Mucosa of descending colon (tissue), 3 donors: Measurements from ENCODE around the gene ZNF485. TPM values are rescaled to one million over a fixed set of nuclear protein-coding genes. Genes with fewer than 3 reads are reported as not detected.
"Not testable (repeated sequence)": the region's sequence is repeated elsewhere in the genome, so short reads cannot be mapped to it uniquely, and the experiment has no call there.

Experiments used
- ATAC-seq: fragments of 200-7000 bp; cut with Tn5 transposase; one replicate; pipeline ENCODE4 v1.9.1; 2020; ENCODE audit warnings: mild to moderate bottlenecking, moderate library complexity
- DNase-seq, 3 donors: peaks; one replicate each; pipeline ENCODE4 v3.0.0-alpha.2; 2020
- H3K36me3 ChIP-seq: fragments of 200-600 bp; one replicate; pipeline ENCODE4 v1.8.0; 2021; ENCODE audit warnings: low read depth, mild to moderate bottlenecking
- H3K4me1 ChIP-seq: fragments of 200-600 bp; one replicate; pipeline ENCODE4 v1.8.0; 2021; ENCODE audit warnings: low read depth, mild to moderate bottlenecking
- H3K4me3 ChIP-seq: fragments of 200-600 bp; one replicate; pipeline ENCODE4 v1.8.0; 2021; ENCODE audit warnings: mild to moderate bottlenecking
- H3K9me3 ChIP-seq: fragments of 200-600 bp; one replicate; pipeline ENCODE4 v1.8.0; 2021; ENCODE audit warnings: mild to moderate bottlenecking
- intact Hi-C, 2 donors: fragments of 100-400 bp; cut with DNase I in 1 of 2; cut with micrococcal nuclease in 1 of 2; formaldehyde crosslinking; loops; one replicate each; pipeline versions ENCODE4 v1.11.0 to v1.11.1; 2022; cut with DNase I, micrococcal nuclease
- total RNA-seq, 3 donors: library from RNA; stranded (reverse); fragmentation: NEBNext Ultra II Directional in 2 of 3; extraction: Animal tissue kit (Norgen Biotek cat#: 25700) in 2 of 3; gene quantifications; one replicate each; pipeline versions ENCODE4 v1.2.1 to v1.2.4, GENCODE V29; 2021 to 2023
- TF ChIP-seq, protein P1 (sequence below): fragments of 200-600 bp; IDR thresholded peaks from one replicate; pipeline ENCODE4 v1.8.0; 2022; ENCODE audit warnings: antibody characterized with exemption, mild to moderate bottlenecking
- donor health status: DM: no; HTN: no; CAD: no; lungs with moderate emphysema.
- donor health status: DM: no; HTN: no; CAD: no.
- donor health status: DM: no; HTN: yes; CAD: no.

ZNF485 gene
- total RNA-seq, 3 donors from 2014 or later, result 2.4 to 5.8 (median 4.3) TPM

DNA sequence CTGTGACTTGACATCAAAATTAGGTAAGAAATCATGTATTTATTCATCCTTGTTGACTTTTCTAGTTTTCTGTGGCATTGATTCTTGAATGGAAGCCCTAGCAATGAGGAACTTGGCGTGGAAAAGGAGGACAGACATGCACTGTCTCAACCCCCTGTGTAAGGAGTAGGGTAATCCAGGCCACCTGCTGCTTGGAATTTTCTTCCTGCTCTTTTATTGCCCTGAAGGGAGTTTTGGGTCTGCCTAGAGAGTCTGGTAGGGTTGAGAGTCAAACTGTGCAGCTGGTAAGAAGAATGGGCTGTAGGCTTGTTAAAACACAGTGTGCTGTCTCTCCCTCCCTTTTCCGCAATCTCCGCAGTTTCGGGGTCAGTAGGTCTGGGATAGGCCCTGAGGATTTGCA is 22.7 kb downstream of the ZNF485 start:
- Histone ChIP-seq H3K4me1 (no peaks in the 10 kb centered on the region), H3K9me3 (no peaks in the 10 kb centered on the region), H3K4me3 (no peak overlapping the region), H3K36me3 (no peaks in the 10 kb centered on the region)
- TF ChIP-seq, protein P1, sequence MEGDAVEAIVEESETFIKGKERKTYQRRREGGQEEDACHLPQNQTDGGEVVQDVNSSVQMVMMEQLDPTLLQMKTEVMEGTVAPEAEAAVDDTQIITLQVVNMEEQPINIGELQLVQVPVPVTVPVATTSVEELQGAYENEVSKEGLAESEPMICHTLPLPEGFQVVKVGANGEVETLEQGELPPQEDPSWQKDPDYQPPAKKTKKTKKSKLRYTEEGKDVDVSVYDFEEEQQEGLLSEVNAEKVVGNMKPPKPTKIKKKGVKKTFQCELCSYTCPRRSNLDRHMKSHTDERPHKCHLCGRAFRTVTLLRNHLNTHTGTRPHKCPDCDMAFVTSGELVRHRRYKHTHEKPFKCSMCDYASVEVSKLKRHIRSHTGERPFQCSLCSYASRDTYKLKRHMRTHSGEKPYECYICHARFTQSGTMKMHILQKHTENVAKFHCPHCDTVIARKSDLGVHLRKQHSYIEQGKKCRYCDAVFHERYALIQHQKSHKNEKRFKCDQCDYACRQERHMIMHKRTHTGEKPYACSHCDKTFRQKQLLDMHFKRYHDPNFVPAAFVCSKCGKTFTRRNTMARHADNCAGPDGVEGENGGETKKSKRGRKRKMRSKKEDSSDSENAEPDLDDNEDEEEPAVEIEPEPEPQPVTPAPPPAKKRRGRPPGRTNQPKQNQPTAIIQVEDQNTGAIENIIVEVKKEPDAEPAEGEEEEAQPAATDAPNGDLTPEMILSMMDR, result no peak
- intact Hi-C loops, result no loop called here
- ATAC-seq (no peak), DNase-seq (no peak)

DNA sequence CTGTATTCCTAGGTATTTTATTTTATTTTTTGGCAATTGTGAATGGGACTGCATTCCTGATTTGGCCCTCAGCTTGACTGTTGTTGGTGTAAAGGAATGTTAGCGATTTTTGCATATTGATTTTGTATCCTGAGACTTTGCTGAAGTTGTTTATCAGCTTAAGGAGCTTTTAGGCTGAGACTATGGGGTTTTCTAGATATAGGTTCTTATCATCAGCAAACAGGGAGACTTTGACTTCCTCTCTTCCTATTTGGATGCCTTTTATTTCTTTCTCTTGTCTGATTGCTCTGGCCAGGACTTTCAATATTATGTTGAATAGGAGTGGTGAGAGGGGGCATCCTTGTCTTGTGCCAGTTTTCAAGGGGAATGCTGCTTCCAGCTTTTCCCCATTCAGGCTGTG is 29.6 kb downstream of the ZNF485 start:
- not testable (repeated sequence) for DNase-seq

DNA sequence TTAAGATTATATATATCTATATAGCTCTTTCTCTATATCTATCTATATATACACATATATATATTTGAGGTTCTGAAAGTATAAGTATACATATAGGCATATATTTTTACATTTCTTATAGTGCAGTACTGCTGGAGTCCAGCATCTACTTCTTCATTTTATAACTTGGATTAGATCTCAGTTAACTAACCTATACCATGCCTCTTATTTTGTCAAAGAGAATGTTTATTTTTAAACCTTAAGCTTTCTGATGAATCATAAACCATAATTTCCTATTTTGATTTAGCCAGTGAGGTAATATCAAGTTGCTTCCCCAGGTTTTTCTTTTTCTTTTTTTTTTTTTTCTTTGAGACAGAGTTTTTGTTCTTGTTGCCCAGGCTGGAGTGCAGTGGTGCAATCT is 34.4 kb downstream of the ZNF485 start:
- ATAC-seq, result no peak
- Histone ChIP-seq H3K9me3 (peaks cover 53% of the 10 kb centered on the region), H3K36me3 (peaks cover 12% of the 10 kb centered on the region), H3K4me1 (no peaks in the 10 kb centered on the region), H3K4me3 (no peak overlapping the region)
- intact Hi-C loops, result no loop called here
- no peak for DNase-seq
- TF ChIP-seq, protein P1, result no peak

More for the DNA sequence above, 29.6 kb downstream of the ZNF485 start:
- H3K36me3 ChIP-seq, H3K9me3 ChIP-seq, ATAC-seq, H3K4me1 ChIP-seq, H3K4me3 ChIP-seq, intact Hi-C loops: not testable (repeated sequence)

DNA sequence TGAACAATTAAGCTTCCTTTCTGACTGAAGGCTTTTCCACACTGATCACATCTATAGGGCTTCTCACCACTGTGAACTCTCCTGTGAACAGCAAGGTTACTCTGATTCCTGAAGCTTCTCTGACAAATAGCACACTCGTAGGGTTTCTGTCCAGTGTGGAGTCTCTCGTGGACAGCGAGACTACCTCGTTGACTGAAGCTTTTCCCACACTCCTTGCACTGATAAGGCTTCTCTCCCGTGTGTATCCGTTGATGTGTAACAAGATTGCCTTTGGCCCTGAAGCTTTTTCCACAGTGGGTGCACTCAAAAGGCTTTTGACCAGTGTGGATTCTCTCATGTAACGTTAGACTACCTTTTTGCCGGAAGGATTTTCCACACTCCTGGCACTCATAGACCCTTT is 38.0 kb downstream of the ZNF485 start:
- no peak for ATAC-seq
- no peaks in the 10 kb centered on the region for H3K4me1 ChIP-seq
- peaks cover 12% of the 10 kb centered on the region for H3K36me3 ChIP-seq
- TF ChIP-seq, protein P1, result no peak
- intact Hi-C loops, result no loop called here
- no peak overlapping the region for H3K4me3 ChIP-seq
- DNase-seq, result no peak
- peaks cover 69% of the 10 kb centered on the region for H3K9me3 ChIP-seq

DNA sequence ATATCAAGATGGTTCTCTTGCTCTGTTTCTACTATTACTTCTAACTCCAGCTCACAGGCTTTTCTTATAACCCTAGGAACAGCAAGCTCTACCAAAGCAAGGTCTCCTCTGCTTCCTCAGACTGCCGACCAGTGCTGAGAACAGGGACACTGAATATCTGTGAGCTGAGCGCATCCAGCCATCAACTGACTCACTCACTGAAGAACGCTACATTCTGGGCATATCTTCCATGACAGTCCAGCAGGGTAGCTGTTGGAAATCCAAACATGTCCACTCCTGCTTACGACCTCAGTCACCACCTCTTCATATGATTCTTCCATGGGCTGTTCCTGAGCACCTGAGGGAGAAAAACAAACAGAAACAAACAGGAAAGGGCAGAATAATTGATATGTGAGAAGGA is 39.6 kb downstream of the ZNF485 start:
- ATAC-seq (no peak), DNase-seq (no peak)
- intact Hi-C loops, result no loop called here
- H3K9me3 ChIP-seq, result peaks cover 64% of the 10 kb centered on the region
- TF ChIP-seq, protein P1, result no peak
- H3K4me3 ChIP-seq, result no peak overlapping the region
- peaks cover 12% of the 10 kb centered on the region for H3K36me3 ChIP-seq
- no peaks in the 10 kb centered on the region for H3K4me1 ChIP-seq

DNA sequence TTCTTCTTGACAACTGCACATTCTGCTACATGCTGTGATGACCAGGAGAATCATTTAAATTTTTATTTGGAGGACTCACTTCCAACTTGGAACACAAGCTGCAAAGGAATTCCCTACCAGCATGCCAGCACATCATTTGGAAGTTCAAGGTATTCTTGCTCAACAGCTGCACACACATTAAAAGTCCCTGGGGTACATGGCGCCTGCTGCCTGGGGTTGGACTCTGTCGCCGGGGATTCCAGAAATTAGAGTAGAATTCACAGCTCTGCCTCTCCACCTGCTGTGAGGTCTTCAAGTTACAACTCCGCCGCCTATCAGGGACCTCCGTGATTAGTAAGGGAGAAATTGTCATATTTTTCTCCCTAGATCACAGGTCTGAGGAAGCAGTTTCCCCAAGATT is 41.3 kb downstream of the ZNF485 start:
- ATAC-seq (no peak), DNase-seq (no peak)
- Histone ChIP-seq H3K36me3 (peaks cover 12% of the 10 kb centered on the region), H3K4me1 (no peaks in the 10 kb centered on the region), H3K4me3 (no peak overlapping the region), H3K9me3 (peaks cover 47% of the 10 kb centered on the region)
- intact Hi-C loops, result no loop called here
- TF ChIP-seq, protein P1, result no peak
